GM23248 (cell line): ENCODE results near the gene COX5A. TPM values are rescaled to one million over a fixed set of nuclear protein-coding genes. Genes with fewer than 3 reads are reported as not detected.

Experiments
- DNase-seq: peaks from one replicate; pipeline ENCODE4 v3.0.0-alpha.2; 2015
- H2AFZ ChIP-seq: fragments of 200-600 bp; sonication (generic); 2 replicates; pipeline ENCODE4 v1.6.1; 2016; ENCODE audit warnings: antibody characterized with exemption
- H3F3A ChIP-seq: fragments of 200-600 bp; sonication (generic); 2 replicates; pipeline ENCODE4 v1.6.1; 2016; ENCODE audit warnings: mild to moderate bottlenecking, antibody characterized with exemption, mixed run types; ENCODE audit not compliant: insufficient read depth
- H3K27ac ChIP-seq: fragments of 200-600 bp; sonication (generic); 2 replicates; pipeline ENCODE4 v1.5.1; 2016; ENCODE audit warnings: mild to moderate bottlenecking
- H3K27me3 ChIP-seq: fragments of 200-600 bp; sonication (generic); replicated peaks from 2 replicates; pipeline ENCODE4 v1.6.1; 2016; ENCODE audit warnings: mild to moderate bottlenecking; ENCODE audit not compliant: insufficient read depth
- H3K36me3 ChIP-seq: fragments of 200-600 bp; sonication (generic); 2 replicates; pipeline ENCODE4 v1.6.1; 2016; ENCODE audit warnings: low read depth, mild to moderate bottlenecking
- H3K4me1 ChIP-seq: fragments of 200-600 bp; sonication (generic); 2 replicates; pipeline ENCODE4 v1.6.1; 2016; ENCODE audit warnings: mild to moderate bottlenecking; ENCODE audit not compliant: insufficient read depth
- H3K4me2 ChIP-seq: fragments of 200-600 bp; sonication (generic); one replicate; pipeline ENCODE4 v1.6.1; 2016; ENCODE audit warnings: mild to moderate bottlenecking; ENCODE audit not compliant: unreplicated experiment
- H3K4me3 ChIP-seq: fragments of 200-600 bp; sonication (generic); 2 replicates; pipeline ENCODE4 v1.5.1; 2016; ENCODE audit warnings: mild to moderate bottlenecking
- H3K79me2 ChIP-seq: fragments of 200-600 bp; sonication (generic); 2 replicates; pipeline ENCODE4 v1.6.1; 2016; ENCODE audit warnings: mild to moderate bottlenecking; ENCODE audit not compliant: insufficient read depth
- H3K9ac ChIP-seq: fragments of 200-600 bp; sonication (generic); 2 replicates; pipeline ENCODE4 v1.6.1; 2016; ENCODE audit warnings: mild to moderate bottlenecking
- H3K9me2 ChIP-seq: fragments of 200-600 bp; sonication (generic); 2 replicates; pipeline ENCODE4 v1.6.1; 2016; ENCODE audit warnings: mixed run types, mild to moderate bottlenecking, moderate library complexity; ENCODE audit not compliant: insufficient read depth
- H3K9me3 ChIP-seq: fragments of 200-600 bp; sonication (generic); one replicate; pipeline ENCODE4 v1.6.1; 2017; ENCODE audit warnings: low read depth
- H4K20me1 ChIP-seq: fragments of 200-600 bp; sonication (generic); 2 replicates; pipeline ENCODE4 v1.6.0; 2016; ENCODE audit not compliant: insufficient read depth
- EZH2 ChIP-seq: fragments of 200-600 bp; sonication (generic); IDR thresholded peaks from 2 replicates; pipeline ENCODE4 v1.6.1; 2018; ENCODE audit warnings: antibody characterized with exemption, mild to moderate bottlenecking; ENCODE audit not compliant: insufficient read depth, poor library complexity, severe bottlenecking
- EZH2phosphoT487 ChIP-seq: fragments of 200-600 bp; sonication (generic); IDR thresholded peaks from 2 replicates; pipeline ENCODE4 v1.6.1; 2018; ENCODE audit warnings: antibody characterized with exemption, moderate library complexity, mild to moderate bottlenecking, low read depth; ENCODE audit not compliant: insufficient read depth
- WGBS, 2 experiments: methylation state at CpG; one replicate each; pipeline ENCODE4 v1.1.6; 2015 to 2017; ENCODE audit warnings: low lambda C conversion rate in 2 of 2, low coverage in 1 of 2; ENCODE audit errors: missing lambda C conversion rate in 2 of 2; 5-methylcytosine and 5-hydroxymethylcytosine counted together
- in situ Hi-C: fragments of 300-500 bp; cut with MboI; formaldehyde crosslinking; loops from 2 replicates; pipeline ENCODE4 v1.15.0; 2020
- polyA plus RNA-seq: library from polyadenylated mRNA; unstranded; fragments of >200 nt; fragmentation: Nextera tagmentation; extraction: Ambion mirVana; gene quantifications from 2 replicates; pipeline ENCODE4 v1.2.1, GENCODE V29; 2016
- total RNA-seq: library from RNA; depleted of rRNA; stranded (reverse); fragments of >200 nt; shearing (Covaris generic); gene quantifications from 2 replicates; pipeline ENCODE4 v1.2.3, GENCODE V29; 2014

Gene COX5A
- total and polyA plus RNA-seq, 2 experiments from 2014 or later = 48.2 to 321 TPM

- in situ Hi-C loops = no loop called here
- WGBS, 2 experiments = 85 to 91% methylated on average over 4 of the region's 4 CpGs
These were observed 25.3 kb upstream of the COX5A start for GRCh38 chr15:74963213-74963612.

GRCh38 chr15:74962671-74963070 lies 24.8 kb upstream of the COX5A start:
- no peaks in the 10 kb centered on the region for H3K9me3 ChIP-seq
- peaks cover 9% of the 10 kb centered on the region; the same call in 1 of the 2 replicates for H3K4me1 ChIP-seq
- H4K20me1 ChIP-seq = no peaks in the 10 kb centered on the region
- H3K36me3 ChIP-seq = no peaks in the 10 kb centered on the region
- no peak overlapping the region for H3K9ac ChIP-seq
- 65 to 69% methylated on average over 2 of the region's 2 CpGs for WGBS, 2 experiments
- no peak overlapping the region for H2AFZ ChIP-seq
- no peak for DNase-seq
- H3K27me3 ChIP-seq = 0 out of 2 replicates have a peak, but pooled peaks cover 3% of the 10 kb centered on the region
- H3K9me2 ChIP-seq = no peaks in the 10 kb centered on the region
- TF ChIP-seq EZH2 (no peak), EZH2phosphoT487 (no peak)
- H3K4me3 ChIP-seq = no peak overlapping the region
- no peak overlapping the region for H3K4me2 ChIP-seq
- in situ Hi-C loops = no loop called here
- no peak overlapping the region for H3K27ac ChIP-seq
- no peaks in the 10 kb centered on the region for H3F3A ChIP-seq
- no peaks in the 10 kb centered on the region for H3K79me2 ChIP-seq

More at GRCh38 chr15:74963213-74963612, 25.3 kb upstream of the COX5A start:
- no peak for DNase-seq
- Histone ChIP-seq H3K4me3 (no peak overlapping the region), H3K27ac (no peak overlapping the region), H3K9me3 (no peaks in the 10 kb centered on the region), H3K79me2 (no peaks in the 10 kb centered on the region), H2AFZ (no peak overlapping the region), H3K4me1 (peaks cover 7% of the 10 kb centered on the region; the same call in 1 of the 2 replicates), H3K36me3 (no peaks in the 10 kb centered on the region), H3K27me3 (0 out of 2 replicates have a peak, but pooled peaks cover 3% of the 10 kb centered on the region), H4K20me1 (no peaks in the 10 kb centered on the region), H3F3A (no peaks in the 10 kb centered on the region), H3K4me2 (no peak overlapping the region), H3K9me2 (no peaks in the 10 kb centered on the region), H3K9ac (no peak overlapping the region)
- no peak for TF ChIP-seq EZH2
- no peak for TF ChIP-seq EZH2phosphoT487

- H3F3A ChIP-seq = no peaks in the 10 kb centered on the region
- no peak overlapping the region for H3K4me2 ChIP-seq
- no peak overlapping the region for H3K9ac ChIP-seq
- no peaks in the 10 kb centered on the region for H3K9me3 ChIP-seq
- 95 to 98% methylated on average over 7 to 8 of the region's 8 CpGs for WGBS, 2 experiments
- DNase-seq = no peak
- H4K20me1 ChIP-seq = no peaks in the 10 kb centered on the region
- no peak overlapping the region for H2AFZ ChIP-seq
- TF ChIP-seq EZH2 (no peak), EZH2phosphoT487 (no peak)
- no peak overlapping the region for H3K4me3 ChIP-seq
- in situ Hi-C loops = no loop called here
- H3K79me2 ChIP-seq = no peaks in the 10 kb centered on the region
- peaks cover 9% of the 10 kb centered on the region; the same call in 1 of the 2 replicates for H3K4me1 ChIP-seq
- H3K9me2 ChIP-seq = no peaks in the 10 kb centered on the region
- H3K36me3 ChIP-seq = no peaks in the 10 kb centered on the region
- 0 out of 2 replicates have a peak, but pooled peaks cover 3% of the 10 kb centered on the region for H3K27me3 ChIP-seq
- H3K27ac ChIP-seq = no peak overlapping the region
These were observed 24.3 kb upstream of the COX5A start for GRCh38 chr15:74962219-74962618.

DNA sequence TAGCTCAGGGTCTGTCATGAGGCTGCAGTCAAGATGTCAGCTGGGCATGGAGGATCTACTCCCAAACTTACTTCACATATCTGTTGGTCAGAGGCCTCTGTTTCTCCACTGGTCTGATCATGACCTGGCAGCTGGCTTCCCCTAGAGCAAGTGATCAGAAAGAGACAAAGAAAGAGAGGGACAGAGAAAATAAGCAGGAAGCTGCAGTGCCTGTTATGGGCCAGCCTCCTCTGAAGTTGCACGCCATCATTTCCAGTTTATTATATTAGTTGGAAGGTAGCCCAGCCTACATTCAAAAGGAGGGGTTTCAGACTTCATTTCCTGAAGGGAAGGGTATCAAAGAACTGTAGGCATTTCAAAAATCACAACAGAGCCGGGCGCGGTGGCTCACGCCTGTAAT lies 23.7 kb upstream of the COX5A start:
- no peaks in the 10 kb centered on the region for H3K36me3 ChIP-seq

More for the DNA sequence above, 23.7 kb upstream of the COX5A start:
- TF ChIP-seq EZH2phosphoT487 = no peak
- TF ChIP-seq EZH2 = no peak
- Histone ChIP-seq H3K27me3 (0 out of 2 replicates have a peak, but pooled peaks cover 3% of the 10 kb centered on the region), H3K79me2 (no peaks in the 10 kb centered on the region), H4K20me1 (no peaks in the 10 kb centered on the region), H3K9me2 (no peaks in the 10 kb centered on the region), H3F3A (no peaks in the 10 kb centered on the region), H2AFZ (no peak overlapping the region), H3K9ac (no peak overlapping the region), H3K4me1 (peaks cover 9% of the 10 kb centered on the region; the same call in 1 of the 2 replicates), H3K9me3 (no peaks in the 10 kb centered on the region), H3K4me3 (no peak overlapping the region), H3K4me2 (no peak overlapping the region), H3K27ac (no peak overlapping the region)
- 96 to 99% methylated on average over 5 of the region's 5 CpGs for WGBS, 2 experiments
- in situ Hi-C loops = no loop called here
- no peak for DNase-seq
